ENCODE measurements around the gene GKN1.

GRCh38 chr2:68926796-68927195 is 47.6 kb upstream of the GKN1 start:
- no peak for TF ChIP-seq CTCF (conservative IDR thresholded peaks at IDR 0.05 in 1 of 2, IDR thresholded peaks at IDR 0.05 in 1 of 2; ENCODE audit: low read depth in 1 of 2, low read length in 2 of 2)
- no peak for TF ChIP-seq EZH2 (IDR thresholded peaks at IDR 0.05; ENCODE audit: low read length, missing control alignments)

Measured in fibroblast of lung (primary cell).